GM21737 (cell line): Measurements from ENCODE around the gene P3R3URF.
A peak's percentile ranks its signal among the peaks of the same experiment; 100 is the strongest.

Experiments
- ATAC-seq: cut with Tn5 transposase; IDR thresholded peaks from one replicate; pipeline ENCODE4 v1.9.1; 2021; ENCODE audit warnings: mild to moderate bottlenecking, moderate library complexity; ENCODE audit not compliant: unreplicated experiment

The P3R3URF gene

GRCh38 chr1:46133781-46134350, 42.4 kb downstream of the P3R3URF start:
- ATAC-seq, result no peak

GRCh38 chr1:46133181-46133658, 43.1 kb downstream of the P3R3URF start:
- ATAC-seq, result peak; percentile 43

GRCh38 chr1:46132529-46133180, 43.6 kb downstream of the P3R3URF start, which contains the start of gene PIK3R3:
TSS of gene PIK3R3 (minus strand) at chr1:46132629. CDS start at chr1:46131952, 677 bp downstream.
- peak; percentile 83 for ATAC-seq

- no peak for ATAC-seq
Observed at GRCh38 chr1:46131712-46132528, 44.4 kb downstream of the P3R3URF start.

DNA sequence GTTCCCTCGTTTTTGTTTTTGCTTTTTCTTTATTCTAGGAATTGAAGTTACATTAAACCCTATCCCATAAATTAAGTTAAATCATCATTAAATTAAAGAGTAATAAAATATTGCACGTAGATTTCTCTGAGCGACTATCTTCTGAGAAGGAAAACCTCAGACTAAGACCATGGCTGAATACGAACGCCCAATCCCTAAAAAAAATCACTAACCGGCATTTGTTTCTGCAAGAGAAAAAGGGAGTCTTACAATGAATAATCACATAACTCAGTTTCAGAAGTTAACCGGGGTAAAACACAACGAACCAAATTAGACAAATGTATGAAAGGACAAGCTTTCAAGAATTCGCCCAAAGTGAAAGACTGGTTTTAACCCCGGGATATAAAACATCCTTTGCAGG, 45.2 kb downstream of the P3R3URF start:
- ATAC-seq, result no peak

DNA sequence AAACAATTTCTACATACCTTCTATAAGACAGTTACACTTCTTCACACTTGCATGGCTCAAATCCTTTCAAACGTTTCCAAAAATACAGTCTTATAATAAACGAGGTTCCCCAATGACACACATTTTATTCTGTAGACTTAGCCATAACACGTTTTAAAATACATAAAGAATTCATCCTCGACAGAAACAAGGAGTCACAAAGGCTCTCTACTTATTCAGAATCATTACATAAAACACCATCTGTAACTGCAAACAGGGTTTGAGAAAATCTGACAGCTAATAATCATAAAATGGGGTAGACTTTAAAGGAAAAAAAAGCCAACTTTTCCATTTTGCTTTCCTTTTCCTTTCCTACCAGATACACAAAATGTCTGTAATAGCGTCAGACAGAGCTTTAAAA, 45.7 kb downstream of the P3R3URF start:
- no peak for ATAC-seq

GRCh38 chr1:46130121-46130520, 46.2 kb downstream of the P3R3URF start:
- ATAC-seq, result no peak

GRCh38 chr1:46128344-46128743, 47.9 kb downstream of the P3R3URF start:
- ATAC-seq, result no peak
